ENCODE data around the gene PFAS.

The PFAS gene

DNA sequence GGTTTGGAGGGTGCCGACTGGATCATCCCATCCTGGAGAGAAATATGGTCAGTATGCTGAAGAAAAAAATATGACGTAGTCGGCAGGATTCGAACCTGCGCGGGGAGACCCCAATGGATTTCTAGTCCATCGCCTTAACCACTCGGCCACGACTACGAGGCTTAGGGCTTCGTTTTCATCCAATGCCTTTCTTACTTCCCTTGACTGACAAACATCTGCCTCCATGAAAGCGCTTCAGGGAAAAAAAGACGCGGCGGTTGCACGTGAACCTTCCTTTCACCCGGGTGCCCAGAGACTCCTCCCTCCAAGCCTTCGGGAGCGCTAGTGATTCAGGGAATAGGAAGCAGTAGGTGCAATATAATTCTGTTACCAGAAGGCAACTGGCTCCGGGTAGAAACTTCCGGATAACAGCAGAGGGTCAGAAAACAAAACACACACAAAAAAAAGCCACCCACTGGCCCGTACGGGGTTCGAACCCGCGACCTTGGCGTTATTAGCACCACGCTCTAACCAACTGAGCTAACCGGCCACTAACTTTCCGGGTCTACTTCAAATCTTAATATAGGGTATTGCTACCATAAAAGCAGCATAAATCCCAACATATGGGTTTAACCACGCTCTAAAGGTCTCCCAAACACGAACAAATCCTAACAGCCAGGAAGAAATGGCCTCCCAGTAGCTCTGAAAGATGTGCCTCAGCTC lies 22.4 kb upstream of the PFAS start:
- Histone ChIP-seq H3K36me3 (replicated peaks) (peaks cover 11% of the 10 kb centered on the region), H3K4me3 (ENCODE audit: low read depth, low read length) (peak overlapping the region; percentile 51), H3K27ac (peak overlapping the region; percentile 43), H3K27me3 (replicated peaks) (no peaks in the 10 kb centered on the region)
- no peak for TF ChIP-seq CTCF (IDR thresholded peaks at IDR 0.05; ENCODE audit: low read depth, low read length, missing control alignments)
- in situ Hi-C loops (cut with HindIII; ENCODE audit: low pct_ligation_motif_present, low sequenced_read_pairs): no loop called here
- DNase-seq: peak; percentile 91

DNA sequence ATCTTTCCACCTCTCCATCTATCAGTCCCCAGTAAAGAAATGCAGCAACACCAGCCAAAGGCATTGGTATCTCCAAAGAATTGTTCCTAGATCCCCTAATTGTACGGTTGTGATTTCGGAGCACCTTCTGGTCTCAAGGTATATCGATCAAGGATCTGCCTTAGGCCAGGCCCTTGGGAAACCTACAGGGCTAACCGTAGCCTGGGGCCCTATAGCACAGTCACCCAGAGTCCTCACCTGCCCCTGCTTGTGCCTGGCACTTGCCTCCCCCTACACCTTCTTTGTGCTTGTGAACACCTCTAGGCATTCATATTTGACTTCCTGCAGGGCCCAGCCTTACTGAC lies 21.9 kb upstream of the PFAS start:
- peak overlapping the region; percentile 51 for H3K4me3 ChIP-seq (ENCODE audit: low read depth, low read length)
- in situ Hi-C loops (cut with HindIII; ENCODE audit: low pct_ligation_motif_present, low sequenced_read_pairs): no loop called here
- H3K27me3 ChIP-seq (replicated peaks): no peaks in the 10 kb centered on the region
- peaks cover 17% of the 10 kb centered on the region for H3K36me3 ChIP-seq (replicated peaks)
- no peak for DNase-seq
- TF ChIP-seq CTCF (IDR thresholded peaks at IDR 0.05; ENCODE audit: low read depth, low read length, missing control alignments): no peak
- no peak overlapping the region for H3K27ac ChIP-seq

- H3K27me3 ChIP-seq (replicated peaks): no peaks in the 10 kb centered on the region
- H3K27ac ChIP-seq: no peak overlapping the region
- peaks cover 42% of the 10 kb centered on the region for H3K36me3 ChIP-seq (replicated peaks)
- DNase-seq: no peak
- no peak overlapping the region for H3K4me3 ChIP-seq (ENCODE audit: low read depth, low read length)
- TF ChIP-seq CTCF (IDR thresholded peaks at IDR 0.05; ENCODE audit: low read depth, low read length, missing control alignments): no peak
- in situ Hi-C loops (cut with HindIII; ENCODE audit: low pct_ligation_motif_present, low sequenced_read_pairs): no loop called here
Measured at GRCh38 chr17:8231701-8232100, 17.4 kb upstream of the PFAS start.

DNA sequence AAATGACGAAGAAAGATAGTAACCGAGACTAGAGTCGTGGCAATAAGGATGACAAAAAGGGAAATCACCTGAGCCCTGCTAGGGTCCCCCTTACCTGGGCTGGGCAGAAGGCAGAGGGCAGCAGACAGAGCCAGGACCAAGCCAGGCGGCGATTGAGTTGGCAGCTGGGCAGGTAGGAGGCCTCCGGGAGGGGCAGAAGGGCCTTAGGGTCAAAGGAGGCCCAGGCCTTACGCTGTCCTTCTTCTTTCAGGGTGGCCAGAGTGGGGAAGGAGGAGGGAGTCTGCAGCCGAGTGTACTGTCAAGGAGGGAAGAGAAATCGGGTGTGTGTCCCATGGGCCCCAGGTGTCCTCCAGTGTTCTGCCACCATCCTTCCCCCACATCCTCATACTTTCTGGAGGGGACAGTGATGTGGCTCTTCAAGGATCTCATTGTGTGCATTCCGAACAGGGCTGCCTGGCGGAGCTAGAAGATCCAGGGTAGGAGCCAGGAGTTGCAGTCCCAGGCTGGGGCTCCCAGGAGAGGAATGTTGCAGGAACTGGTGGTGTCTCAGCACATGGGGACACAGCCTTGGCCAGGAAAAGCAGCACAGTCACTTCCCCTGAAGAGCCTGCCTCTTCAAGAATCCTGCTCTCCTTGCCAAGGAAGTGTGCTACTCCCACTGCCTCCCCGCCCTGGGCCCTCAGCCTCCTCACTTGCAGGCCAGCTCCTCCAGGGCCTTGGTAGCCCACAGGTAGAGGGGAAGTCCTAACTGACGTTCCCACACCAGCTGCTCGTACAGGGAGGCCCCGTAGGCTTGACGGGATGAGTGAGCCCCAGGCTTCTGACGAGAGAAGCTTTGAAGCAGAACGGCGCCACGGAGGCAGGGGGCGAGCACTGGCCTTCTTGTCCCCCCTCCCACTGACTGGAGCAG lies 14.5 kb upstream of the PFAS start:
- no peak for DNase-seq
- Histone ChIP-seq H3K4me3 (ENCODE audit: low read depth, low read length) (no peak overlapping the region), H3K36me3 (replicated peaks) (peaks cover 45% of the 10 kb centered on the region), H3K27ac (no peak overlapping the region), H3K27me3 (replicated peaks) (no peaks in the 10 kb centered on the region)
- in situ Hi-C loops (cut with HindIII; ENCODE audit: low pct_ligation_motif_present, low sequenced_read_pairs): no loop called here
- TF ChIP-seq CTCF (IDR thresholded peaks at IDR 0.05; ENCODE audit: low read depth, low read length, missing control alignments): no peak

DNA sequence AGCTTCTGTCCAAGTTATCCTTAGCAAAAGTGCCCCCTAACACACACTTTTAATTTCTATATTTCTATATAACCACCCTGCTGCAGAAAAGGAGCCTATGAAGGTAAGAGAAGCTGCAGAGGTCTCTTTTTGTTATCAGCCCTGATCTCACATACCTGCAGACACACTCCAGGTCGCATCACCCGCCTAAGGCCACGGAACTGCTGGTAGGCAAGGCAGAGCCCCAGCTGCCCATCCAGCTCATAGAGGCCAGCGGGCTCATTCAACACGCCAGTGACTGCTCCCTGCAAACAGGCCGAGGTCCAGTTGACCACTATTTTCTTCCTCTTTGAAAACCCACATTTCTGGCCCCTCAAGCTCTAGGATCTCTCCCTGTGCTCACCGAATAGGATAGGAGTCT lies 13.4 kb upstream of the PFAS start:
- no peak overlapping the region for H3K27ac ChIP-seq
- H3K27me3 ChIP-seq (replicated peaks): no peaks in the 10 kb centered on the region
- no peak for DNase-seq
- in situ Hi-C loops (cut with HindIII; ENCODE audit: low pct_ligation_motif_present, low sequenced_read_pairs): no loop called here
- H3K4me3 ChIP-seq (ENCODE audit: low read depth, low read length): no peak overlapping the region
- peaks cover 45% of the 10 kb centered on the region for H3K36me3 ChIP-seq (replicated peaks)
- no peak for TF ChIP-seq CTCF (IDR thresholded peaks at IDR 0.05; ENCODE audit: low read depth, low read length, missing control alignments)
